ENCODE data around the gene TMEM201.
A peak's percentile ranks its signal among the peaks of the same experiment; 100 is the strongest.

The TMEM201 gene

GRCh38 chr1:9643351-9644256, 54.9 kb downstream of the TMEM201 start:
- no peak overlapping the region for H3K9ac ChIP-seq (ENCODE audit: low read depth, low read length)
- peaks cover 31% of the 10 kb centered on the region for H3K36me3 ChIP-seq (ENCODE audit: insufficient read depth, low read length)
- no peaks in the 10 kb centered on the region for H3K9me3 ChIP-seq (ENCODE audit: insufficient read depth, low read length, severe bottlenecking)
- peaks cover 30% of the 10 kb centered on the region for H3K79me2 ChIP-seq (ENCODE audit: insufficient read depth, low read length)
- peak; percentile 12; the same call in 1 of the 3 replicates for ATAC-seq (ENCODE audit: insufficient read depth, low read depth)
- H3K4me1 ChIP-seq (ENCODE audit: insufficient read depth, low read length): no peaks in the 10 kb centered on the region
- H3K4me3 ChIP-seq (ENCODE audit: low read depth in 1 of 2, low read length in 2 of 2): no peak overlapping the region
- no peak for DNase-seq
- TF ChIP-seq CTCF (IDR thresholded peaks at IDR 0.05; ENCODE audit: borderline replicate concordance, extremely low read depth, low read length, poor library complexity, severe bottlenecking): no peak
- TF ChIP-seq EZH2 (IDR thresholded peaks at IDR 0.05; ENCODE audit: borderline replicate concordance, low read depth, low read length, severe bottlenecking): no peak
- no peaks in the 10 kb centered on the region for H3K27me3 ChIP-seq (ENCODE audit: insufficient read depth, low read length, poor library complexity)
- H3K4me2 ChIP-seq (ENCODE audit: insufficient read depth, low read length): no peak overlapping the region
- peaks cover 17% of the 10 kb centered on the region for H4K20me1 ChIP-seq (ENCODE audit: insufficient read depth, low read length)
- 0 out of 2 replicates have a peak overlapping the region, but pooled peaks have one; percentile 27 for H3K27ac ChIP-seq (ENCODE audit: low read length)
- H2AFZ ChIP-seq (ENCODE audit: low read depth, low read length): no peak overlapping the region

- Histone ChIP-seq H3K4me3 (ENCODE audit: low read depth in 1 of 2, low read length in 2 of 2) (no peak overlapping the region), H4K20me1 (ENCODE audit: insufficient read depth, low read length) (peaks cover 7% of the 10 kb centered on the region; the same call in 1 of the 2 replicates), H3K4me1 (ENCODE audit: insufficient read depth, low read length) (peaks cover 9% of the 10 kb centered on the region), H3K36me3 (ENCODE audit: insufficient read depth, low read length) (peaks cover 15% of the 10 kb centered on the region), H3K79me2 (ENCODE audit: insufficient read depth, low read length) (peaks cover 17% of the 10 kb centered on the region), H3K27me3 (ENCODE audit: insufficient read depth, low read length, poor library complexity) (no peaks in the 10 kb centered on the region), H3K4me2 (ENCODE audit: insufficient read depth, low read length) (no peak overlapping the region), H3K27ac (ENCODE audit: low read length) (peak overlapping the region; percentile 11; the same call in 1 of the 2 replicates), H2AFZ (ENCODE audit: low read depth, low read length) (no peak overlapping the region), H3K9ac (ENCODE audit: low read depth, low read length) (no peak overlapping the region), H3K9me3 (ENCODE audit: insufficient read depth, low read length, severe bottlenecking) (no peaks in the 10 kb centered on the region)
- DNase-seq (no peak), ATAC-seq (ENCODE audit: insufficient read depth, low read depth) (no peak)
- TF ChIP-seq CTCF (IDR thresholded peaks at IDR 0.05; ENCODE audit: borderline replicate concordance, extremely low read depth, low read length, poor library complexity, severe bottlenecking) (no peak), EZH2 (IDR thresholded peaks at IDR 0.05; ENCODE audit: borderline replicate concordance, low read depth, low read length, severe bottlenecking) (no peak)
Measured at GRCh38 chr1:9646037-9646436, 57.3 kb downstream of the TMEM201 start.

DNA sequence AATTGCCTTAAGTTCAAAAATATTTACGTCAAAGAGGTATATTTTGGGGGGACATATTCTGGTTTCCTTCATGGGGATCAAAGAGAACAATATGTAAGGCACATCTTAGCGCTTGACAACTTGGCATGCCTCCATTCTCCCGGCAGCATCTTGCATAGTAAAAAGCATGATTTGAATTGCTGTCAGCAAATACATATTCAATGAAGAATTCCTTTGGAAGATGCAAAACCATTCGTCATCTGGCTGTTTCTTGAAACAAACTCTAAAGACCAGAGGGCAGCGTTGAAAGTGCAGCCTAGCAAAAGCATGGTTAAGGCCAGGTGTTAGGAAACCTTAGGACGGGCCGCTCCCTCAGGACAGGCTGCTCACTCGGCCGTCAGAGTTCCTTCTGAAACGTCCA, 59.5 kb downstream of the TMEM201 start:
- TF ChIP-seq CTCF (IDR thresholded peaks at IDR 0.05; ENCODE audit: borderline replicate concordance, extremely low read depth, low read length, poor library complexity, severe bottlenecking) (no peak), EZH2 (IDR thresholded peaks at IDR 0.05; ENCODE audit: borderline replicate concordance, low read depth, low read length, severe bottlenecking) (no peak)

More for the DNA sequence above, 59.5 kb downstream of the TMEM201 start:
- Histone ChIP-seq H3K4me1 (ENCODE audit: insufficient read depth, low read length) (peaks cover 23% of the 10 kb centered on the region), H3K4me3 (ENCODE audit: low read depth in 1 of 2, low read length in 2 of 2) (no peak overlapping the region), H3K9ac (ENCODE audit: low read depth, low read length) (no peak overlapping the region), H3K36me3 (ENCODE audit: insufficient read depth, low read length) (peaks cover under 1% of the 10 kb centered on the region; the same call in 1 of the 2 replicates), H3K9me3 (ENCODE audit: insufficient read depth, low read length, severe bottlenecking) (no peaks in the 10 kb centered on the region), H4K20me1 (ENCODE audit: insufficient read depth, low read length) (peaks cover 7% of the 10 kb centered on the region), H3K27me3 (ENCODE audit: insufficient read depth, low read length, poor library complexity) (no peaks in the 10 kb centered on the region), H3K27ac (ENCODE audit: low read length) (0 out of 2 replicates have a peak overlapping the region, but pooled peaks have one; percentile 16), H2AFZ (ENCODE audit: low read depth, low read length) (no peak overlapping the region), H3K4me2 (ENCODE audit: insufficient read depth, low read length) (no peak overlapping the region), H3K79me2 (ENCODE audit: insufficient read depth, low read length) (peaks cover 30% of the 10 kb centered on the region)
- ATAC-seq (ENCODE audit: insufficient read depth, low read depth) (no peak), DNase-seq (no peak)

Measured in DND-41 (cell line).